Muscle of back (tissue), 13 donors: ENCODE results near the gene SHMT2. TPM values are rescaled to one million over a fixed set of nuclear protein-coding genes. Genes with fewer than 3 reads are reported as not detected.

Experiments
- DNase-seq, 3 donors: peaks; one replicate each; pipeline versions ENCODE4 v3.0.0 to v3.0.0-alpha.2; 2013
- long read RNA-seq, 9 donors: transcript quantifications; one replicate each; lab custom pipeline, GENCODE V29; 2026
- polyA plus RNA-seq, 10 donors: library from polyadenylated mRNA; unstranded; fragments of 120-200 nt; gene quantifications; one replicate each; pipeline ENCODE4 v1.2.1, GENCODE V29; 2013; ENCODE audit not compliant: insufficient read length in 10 of 10

Gene SHMT2
- polyA plus RNA-seq = 10 to 100 TPM; 50.2 to 76.8 (median 63.3) TPM
- long read RNA-seq, donor 1, transcript SHMT2-201 (12 exons, 2,537 nt) = major isoform, 13 of 16 reads
- long read RNA-seq, donor 1, partial matches to known transcripts = 0 of 16 reads
- long read RNA-seq, donor 1, other reads (novel, unspliced or antisense) = 0 of 16 reads
- long read RNA-seq, donor 2, transcript SHMT2-201 (12 exons, 2,537 nt) = major isoform, 8 of 8 reads
- long read RNA-seq, donor 2, partial matches to known transcripts = 0 of 8 reads
- long read RNA-seq, donor 2, other reads (novel, unspliced or antisense) = 0 of 8 reads
- long read RNA-seq, donor 3 = 0 reads
- long read RNA-seq, donor 4, partial matches to known transcripts = 0 of 4 reads
- long read RNA-seq, donor 4, other reads (novel, unspliced or antisense) = 0 of 4 reads
- long read RNA-seq, donor 5, transcript SHMT2-201 (12 exons, 2,537 nt) = major isoform, 14 of 21 reads
- long read RNA-seq, donor 5, partial matches to known transcripts = 5 of 21 reads
- long read RNA-seq, donor 5, other reads (novel, unspliced or antisense) = 0 of 21 reads
- long read RNA-seq, donor 6, transcript SHMT2-201 (12 exons, 2,537 nt) = major isoform, 23 of 31 reads
- long read RNA-seq, donor 6, partial matches to known transcripts = 5 of 31 reads
- long read RNA-seq, donor 6, other reads (novel, unspliced or antisense) = 0 of 31 reads
- long read RNA-seq, donor 7, transcript SHMT2-201 (12 exons, 2,537 nt) = major isoform, 8 of 10 reads
- long read RNA-seq, donor 7, partial matches to known transcripts = 0 of 10 reads
- long read RNA-seq, donor 7, other reads (novel, unspliced or antisense) = 0 of 10 reads
- long read RNA-seq, donor 8, transcript SHMT2-201 (12 exons, 2,537 nt) = major isoform, 9 of 10 reads
- long read RNA-seq, donor 8, partial matches to known transcripts = 0 of 10 reads
- long read RNA-seq, donor 8, other reads (novel, unspliced or antisense) = 0 of 10 reads
- long read RNA-seq, donor 9, partial matches to known transcripts = 0 of 11 reads
- long read RNA-seq, donor 9, other reads (novel, unspliced or antisense) = 5 of 11 reads

GRCh38 chr12:57229634-57230380, at the start of gene SHMT2:
TSS of gene SHMT2 (plus strand) at chr12:57229711. CDS start at chr12:57229779, 68 bp downstream.
- peak; percentile 94 to 97 (median 96) for DNase-seq

DNA sequence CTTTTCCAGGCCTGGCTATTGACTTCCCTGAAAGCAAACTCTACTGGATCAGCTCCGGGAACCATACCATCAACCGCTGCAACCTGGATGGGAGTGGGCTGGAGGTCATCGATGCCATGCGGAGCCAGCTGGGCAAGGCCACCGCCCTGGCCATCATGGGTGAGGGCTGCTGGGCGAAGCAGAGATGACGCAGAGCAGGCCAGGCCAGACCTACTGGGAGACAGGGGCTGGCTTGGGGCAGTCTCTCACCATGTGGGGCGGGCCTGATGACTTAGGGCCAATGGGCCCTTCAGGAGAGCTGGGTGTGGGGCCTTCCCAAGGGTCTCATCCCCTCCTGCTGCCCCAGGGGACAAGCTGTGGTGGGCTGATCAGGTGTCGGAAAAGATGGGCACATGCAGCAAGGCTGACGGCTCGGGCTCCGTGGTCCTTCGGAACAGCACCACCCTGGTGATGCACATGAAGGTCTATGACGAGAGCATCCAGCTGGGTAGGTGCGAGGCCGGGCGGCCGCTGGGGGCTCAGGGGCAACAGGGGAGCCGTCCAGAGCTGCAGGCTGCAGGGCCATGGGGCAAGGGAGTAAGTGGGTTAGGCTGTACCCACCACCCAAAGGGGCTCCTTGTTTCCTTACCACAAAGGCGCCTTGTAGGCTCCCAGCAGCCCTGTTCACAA, 49.1 kb upstream of the SHMT2 start:
- no peak for DNase-seq

GRCh38 chr12:57181072-57181471, 48.4 kb upstream of the SHMT2 start:
- DNase-seq = no peak

- no peak for DNase-seq
Observed at GRCh38 chr12:57181561-57182155, 47.9 kb upstream of the SHMT2 start.

DNA sequence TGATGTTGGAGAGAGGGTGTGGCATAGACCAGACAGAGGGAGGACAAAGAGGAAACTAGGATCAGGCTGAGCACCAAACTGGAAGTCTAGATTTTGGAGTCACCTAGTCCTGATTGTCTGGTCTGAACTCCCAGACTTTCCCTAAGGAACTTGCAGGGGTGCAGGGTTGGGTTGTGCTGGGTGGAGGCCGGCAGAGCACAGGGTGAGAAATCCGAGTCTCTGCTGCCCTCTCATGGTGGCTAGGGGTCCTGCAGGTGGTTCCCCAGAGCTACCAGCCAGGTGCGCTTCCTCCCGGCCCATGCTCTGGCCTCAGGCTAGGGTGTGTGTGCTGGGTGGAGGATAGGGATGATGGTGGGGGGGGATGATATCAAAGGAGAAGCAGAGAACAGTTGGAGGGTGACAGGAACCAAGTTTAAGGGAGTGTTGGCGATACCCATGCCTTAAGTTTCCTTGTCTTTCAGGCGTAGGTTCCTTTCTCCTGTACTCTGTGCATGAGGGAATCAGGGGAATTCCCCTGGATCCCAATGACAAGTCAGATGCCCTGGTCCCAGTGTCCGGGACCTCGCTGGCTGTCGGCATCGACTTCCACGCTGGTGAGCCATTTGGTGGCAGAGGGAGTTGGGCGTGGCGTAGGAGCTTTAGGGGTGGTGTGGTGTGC, 46.5 kb upstream of the SHMT2 start:
- DNase-seq = peak; percentile 56 to 84 (median 68)

DNA sequence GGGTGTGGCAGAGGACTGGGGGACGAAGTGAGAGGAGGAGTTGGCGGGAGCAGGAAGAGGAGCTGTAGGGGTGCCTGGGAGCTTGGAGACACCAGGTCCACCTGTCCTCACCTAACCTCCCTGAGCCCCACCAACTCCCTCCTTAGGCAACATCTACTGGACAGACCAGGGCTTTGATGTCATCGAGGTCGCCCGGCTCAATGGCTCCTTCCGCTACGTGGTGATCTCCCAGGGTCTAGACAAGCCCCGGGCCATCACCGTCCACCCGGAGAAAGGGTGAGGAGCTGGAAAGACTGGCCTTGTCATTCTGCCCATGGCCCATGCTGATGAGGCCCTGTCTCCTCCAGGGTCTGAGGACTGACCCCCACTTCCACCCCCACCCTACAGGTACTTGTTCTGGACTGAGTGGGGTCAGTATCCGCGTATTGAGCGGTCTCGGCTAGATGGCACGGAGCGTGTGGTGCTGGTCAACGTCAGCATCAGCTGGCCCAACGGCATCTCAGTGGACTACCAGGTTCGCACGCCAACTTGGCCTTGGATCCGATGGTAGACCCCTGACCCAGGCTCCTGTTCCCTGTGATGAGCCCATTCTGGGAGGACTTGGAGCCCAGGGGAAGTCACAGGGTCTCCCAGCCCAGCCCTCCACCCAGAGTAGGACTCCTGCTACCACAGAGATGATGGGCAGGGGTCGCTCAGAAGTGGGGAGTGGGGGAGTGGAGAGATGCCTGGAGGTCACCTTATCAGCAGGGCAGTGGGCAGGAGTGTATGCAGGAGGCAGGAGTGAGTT, 45.4 kb upstream of the SHMT2 start:
- no peak for DNase-seq

DNA sequence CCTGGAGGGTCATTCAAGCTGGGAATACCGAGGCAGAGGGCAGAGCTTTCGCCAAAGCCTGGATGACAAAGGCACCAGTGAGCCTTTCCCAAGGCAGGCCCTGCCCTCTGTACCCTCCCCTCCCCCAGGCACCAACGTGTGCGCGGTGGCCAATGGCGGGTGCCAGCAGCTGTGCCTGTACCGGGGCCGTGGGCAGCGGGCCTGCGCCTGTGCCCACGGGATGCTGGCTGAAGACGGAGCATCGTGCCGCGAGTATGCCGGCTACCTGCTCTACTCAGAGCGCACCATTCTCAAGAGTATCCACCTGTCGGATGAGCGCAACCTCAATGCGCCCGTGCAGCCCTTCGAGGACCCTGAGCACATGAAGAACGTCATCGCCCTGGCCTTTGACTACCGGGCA, 44.1 kb upstream of the SHMT2 start:
- DNase-seq = no peak

GRCh38 chr12:57185906-57186508, 43.5 kb upstream of the SHMT2 start:
- no peak for DNase-seq

GRCh38 chr12:57187222-57188089, 42.1 kb upstream of the SHMT2 start:
- no peak for DNase-seq

GRCh38 chr12:57188090-57188425, 41.5 kb upstream of the SHMT2 start:
- no peak for DNase-seq

GRCh38 chr12:57190037-57190436, 39.5 kb upstream of the SHMT2 start:
- DNase-seq = peak in 1 of 3 donors; percentile 42

DNA sequence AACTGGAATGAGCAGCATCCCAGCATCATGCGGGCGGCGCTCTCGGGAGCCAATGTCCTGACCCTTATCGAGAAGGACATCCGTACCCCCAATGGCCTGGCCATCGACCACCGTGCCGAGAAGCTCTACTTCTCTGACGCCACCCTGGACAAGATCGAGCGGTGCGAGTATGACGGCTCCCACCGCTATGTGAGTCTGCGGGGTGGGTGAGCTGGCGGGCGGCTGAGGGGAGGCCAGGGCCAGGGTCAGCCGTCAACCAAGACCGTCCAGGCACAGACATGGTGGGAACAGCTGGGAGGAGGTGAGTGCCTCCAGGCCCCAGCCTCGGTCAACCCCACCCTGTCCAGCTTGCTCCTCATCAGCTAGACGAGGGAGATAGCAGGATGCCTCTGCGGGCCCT, 38.7 kb upstream of the SHMT2 start:
- no peak for DNase-seq

GRCh38 chr12:57191410-57191809, 38.1 kb upstream of the SHMT2 start:
- DNase-seq = no peak

- no peak for DNase-seq
Observed at GRCh38 chr12:57192920-57193319, 36.6 kb upstream of the SHMT2 start.

DNA sequence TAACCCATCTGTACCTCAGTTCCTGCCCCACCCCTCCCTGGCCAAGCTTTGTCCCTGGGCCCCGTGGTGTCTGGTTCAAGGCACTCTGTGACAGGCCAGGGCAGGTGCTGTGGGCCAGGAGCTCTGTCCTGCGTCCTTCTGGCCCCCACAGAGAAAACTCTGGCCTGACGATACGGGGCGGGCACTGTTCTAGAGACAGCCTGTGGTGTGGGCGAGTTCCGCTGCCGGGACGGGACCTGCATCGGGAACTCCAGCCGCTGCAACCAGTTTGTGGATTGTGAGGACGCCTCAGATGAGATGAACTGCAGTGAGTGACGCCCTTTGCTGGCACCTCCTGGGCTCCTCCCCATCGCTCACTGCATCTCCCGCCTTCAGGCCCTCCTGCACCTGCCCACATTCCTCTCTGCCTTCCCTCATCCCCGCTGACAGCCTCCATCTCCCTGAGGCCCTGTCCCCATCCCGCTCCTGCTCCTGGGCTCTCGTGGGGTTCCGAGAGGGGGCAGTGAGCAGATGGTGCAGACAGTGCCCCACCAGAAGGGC, 35.7 kb upstream of the SHMT2 start:
- DNase-seq = no peak

DNA sequence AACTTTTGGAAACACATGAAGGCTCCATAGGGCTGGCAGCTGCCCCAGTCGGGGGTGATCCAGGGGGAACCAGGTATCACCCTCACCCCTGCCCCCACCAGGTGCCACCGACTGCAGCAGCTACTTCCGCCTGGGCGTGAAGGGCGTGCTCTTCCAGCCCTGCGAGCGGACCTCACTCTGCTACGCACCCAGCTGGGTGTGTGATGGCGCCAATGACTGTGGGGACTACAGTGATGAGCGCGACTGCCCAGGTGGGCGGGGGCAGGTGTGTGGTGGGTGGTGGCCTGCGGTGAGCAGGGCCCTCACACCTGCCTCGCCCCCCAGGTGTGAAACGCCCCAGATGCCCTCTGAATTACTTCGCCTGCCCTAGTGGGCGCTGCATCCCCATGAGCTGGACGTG, 35.3 kb upstream of the SHMT2 start:
- no peak for DNase-seq

GRCh38 chr12:57195186-57195585, 34.3 kb upstream of the SHMT2 start:
- no peak for DNase-seq
